ENCODE measurements around the gene DNTTIP2. TPM values are rescaled to one million over a fixed set of nuclear protein-coding genes. Genes with fewer than 3 reads are reported as not detected.

Gene DNTTIP2
- total and polyA plus RNA-seq, 5 experiments from 2014 or later = 68.8 to 87.6 (median 72.9) TPM

DNA sequence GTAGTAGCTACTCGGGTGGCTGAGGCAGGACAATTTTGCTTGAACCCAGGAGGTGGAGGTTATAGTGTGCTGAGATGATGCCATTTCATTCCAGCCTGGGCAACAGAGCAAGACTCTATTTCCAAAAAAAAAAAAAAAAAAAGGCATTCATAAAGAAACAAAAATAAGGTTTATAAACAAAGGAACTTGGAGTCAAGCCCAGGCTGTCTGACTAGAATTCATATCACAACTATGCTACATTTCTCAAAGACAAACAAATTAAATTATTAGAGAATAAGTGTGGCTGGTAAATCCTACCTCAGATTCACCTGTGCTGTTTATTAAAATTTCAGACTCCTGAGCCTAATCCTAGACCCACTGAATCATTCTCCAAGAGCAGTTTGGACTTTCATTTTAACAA, 26.0 kb upstream of the DNTTIP2 start:
- Mint-ChIP-seq H3K36me3 (peaks cover 0 to 10% (median 1%) of the 10 kb centered on the region in 3 donors), H3K27me3 (no peaks in the 10 kb centered on the region), H3K4me1 (peaks cover 8 to 45% (median 38%) of the 10 kb centered on the region in 4 donors), H3K4me3 (peak overlapping the region in 1 of 10 donors; percentile 8), H3K9me3 (peaks cover 0 to 4% (median 0%) of the 10 kb centered on the region in 9 donors), H3K27ac (peak overlapping the region in 5 of 10 donors; percentile 29 to 78 (median 71))
- DNase-seq = no peak
- no peak for ATAC-seq
- POLR2A ChIA-PET = interaction anchor here (1.0 kb wide), 1 partner anchor 26 kb away, joined by 5 read pairs; the partner anchor contains the start of gene DNTTIP2

DNA sequence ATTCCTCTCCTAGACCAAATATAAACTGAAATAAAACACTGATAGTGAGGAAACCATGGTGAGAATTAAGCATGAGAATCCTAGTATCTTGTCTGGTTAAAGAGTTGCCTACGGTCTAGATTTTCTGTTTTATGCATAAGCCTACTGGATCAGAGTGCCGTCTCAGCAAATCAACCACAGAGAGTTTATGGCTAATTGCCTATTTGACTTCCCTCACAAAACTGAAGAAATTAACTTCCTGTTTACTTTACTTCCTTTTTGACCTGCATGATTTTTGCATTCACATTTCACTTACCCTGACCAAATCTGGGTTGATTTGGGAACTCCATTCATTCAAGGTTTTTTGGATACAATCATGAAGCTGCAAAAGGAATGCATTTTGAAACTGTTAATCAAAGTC, 25.2 kb upstream of the DNTTIP2 start:
- Mint-ChIP-seq H3K36me3 (peaks cover 0 to 14% (median 2%) of the 10 kb centered on the region in 3 donors), H3K27me3 (no peaks in the 10 kb centered on the region), H3K4me1 (peaks cover 5 to 40% (median 33%) of the 10 kb centered on the region in 4 donors), H3K9me3 (no peaks in the 10 kb centered on the region), H3K4me3 (peak overlapping the region in 1 of 10 donors; percentile 8), H3K27ac (peak overlapping the region in 5 of 10 donors; percentile 6 to 78 (median 49))
- ATAC-seq (no peak), DNase-seq (peak in 1 of 10 donors; percentile 5)
- POLR2A ChIA-PET = interaction anchor here (1.0 kb wide), 1 partner anchor 25 kb away, joined by 5 read pairs; the partner anchor contains the start of gene DNTTIP2

DNA sequence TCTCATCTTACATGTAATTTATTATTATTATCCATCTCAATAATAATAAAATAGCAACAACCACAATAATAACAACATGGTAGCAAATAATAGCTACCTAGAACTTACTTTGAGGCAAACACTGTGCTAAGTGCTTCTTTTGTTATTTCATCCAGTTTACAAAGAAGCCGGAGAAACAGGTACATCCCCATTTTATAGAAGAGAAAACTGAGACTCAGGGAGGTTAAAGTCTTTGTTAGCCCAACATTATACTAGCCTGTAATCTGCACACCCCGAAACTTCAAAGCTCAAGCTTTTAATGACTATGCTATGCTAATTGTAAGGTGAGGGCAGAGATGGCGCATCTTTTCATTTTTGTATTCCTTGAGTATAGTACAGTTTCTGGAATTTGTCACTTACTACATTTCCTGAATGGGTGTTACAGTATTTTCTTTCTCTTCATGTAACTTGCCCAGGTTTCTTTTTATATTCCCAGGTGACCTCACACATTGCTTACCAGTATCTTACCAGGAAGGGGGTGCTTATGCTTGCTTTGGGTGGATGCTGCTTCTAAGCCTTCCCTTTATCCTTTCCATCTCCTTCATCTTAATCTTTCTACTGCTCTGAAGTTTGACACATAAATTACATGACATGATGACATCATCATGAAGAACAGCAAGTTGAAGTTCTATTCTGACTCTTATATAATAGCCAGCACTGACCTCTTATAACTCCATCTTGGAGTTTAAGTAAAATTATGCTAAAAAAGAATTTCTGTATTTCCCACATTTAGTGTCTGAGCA, 21.9 kb upstream of the DNTTIP2 start:
- Mint-ChIP-seq H3K4me1 (peaks cover 0 to 16% (median 14%) of the 10 kb centered on the region in 4 donors), H3K4me3 (no peak overlapping the region), H3K9me3 (no peaks in the 10 kb centered on the region), H3K36me3 (peaks cover 0 to 38% (median 8%) of the 10 kb centered on the region in 3 donors), H3K27ac (no peak overlapping the region), H3K27me3 (no peaks in the 10 kb centered on the region)
- POLR2A ChIA-PET = no interaction called here
- DNase-seq (no peak), ATAC-seq (no peak)

DNA sequence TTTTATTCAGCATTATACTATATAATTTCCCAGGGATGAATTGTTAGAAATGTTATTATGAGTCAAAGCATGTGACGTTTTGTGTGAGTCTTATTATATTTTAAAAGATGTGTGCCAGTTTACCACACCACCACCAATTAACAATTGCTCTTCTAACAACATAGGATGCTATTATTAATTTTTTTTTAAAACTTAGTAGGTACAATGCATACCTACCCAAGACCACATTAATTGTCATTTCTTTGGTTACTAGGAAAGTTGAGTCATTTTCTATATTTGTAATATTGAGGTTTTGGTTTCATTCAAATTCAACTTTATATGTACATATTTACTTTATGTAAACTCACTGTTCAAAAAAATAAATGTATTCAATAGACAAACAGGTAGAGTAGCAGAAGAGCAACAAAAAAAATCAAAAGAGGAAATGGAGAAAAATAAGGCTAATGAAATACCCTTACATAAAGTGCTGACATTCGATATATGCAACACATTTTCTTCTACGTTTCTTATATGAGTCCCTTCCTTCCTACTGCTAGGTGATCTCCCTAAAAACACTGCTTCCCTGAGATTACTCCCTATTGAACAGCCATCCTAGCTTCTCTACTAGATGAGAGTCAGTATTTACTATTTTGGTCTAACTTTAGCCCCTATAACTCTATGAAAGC, 20.7 kb upstream of the DNTTIP2 start:
- no peak overlapping the region for H3K27ac Mint-ChIP-seq

DNA sequence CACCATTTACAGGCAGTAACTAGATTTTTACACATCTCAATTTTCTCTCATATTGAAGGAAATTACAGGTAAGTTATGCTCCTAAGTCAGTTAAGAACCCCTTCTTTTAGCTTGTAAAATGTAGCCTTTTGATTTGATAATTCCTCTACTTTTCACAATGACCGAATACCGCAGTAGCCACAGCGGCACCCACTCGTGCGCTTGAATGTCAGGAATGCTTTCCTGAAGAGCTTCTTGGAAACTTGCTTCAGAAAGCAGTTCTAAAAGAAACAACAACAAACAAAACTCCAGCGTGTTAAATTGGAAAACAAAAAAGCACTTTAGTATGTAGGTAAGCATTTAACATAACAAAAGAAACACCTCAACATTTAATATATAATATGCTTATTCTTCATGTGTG, 9.9 kb upstream of the DNTTIP2 start:
- Mint-ChIP-seq H3K36me3 (peaks cover 0 to 35% (median 7%) of the 10 kb centered on the region in 3 donors), H3K4me1 (peaks cover 0 to 2% (median 0%) of the 10 kb centered on the region in 4 donors), H3K27ac (no peak overlapping the region), H3K27me3 (no peaks in the 10 kb centered on the region), H3K4me3 (no peak overlapping the region), H3K9me3 (no peaks in the 10 kb centered on the region)
- POLR2A ChIA-PET = interaction anchor here (0.6 kb wide), 1 partner anchor 14 kb away, joined by 4 read pairs; no protein-coding TSS in a partner anchor
- ATAC-seq = no peak
- no peak for DNase-seq

More for the DNA sequence above, 20.7 kb upstream of the DNTTIP2 start:
- DNase-seq = no peak
- Mint-ChIP-seq H3K36me3 (peaks cover 0 to 45% (median 12%) of the 10 kb centered on the region in 3 donors), H3K4me3 (no peak overlapping the region), H3K4me1 (peaks cover 0 to 11% (median 10%) of the 10 kb centered on the region in 4 donors), H3K27me3 (no peaks in the 10 kb centered on the region), H3K9me3 (no peaks in the 10 kb centered on the region)
- POLR2A ChIA-PET = no interaction called here
- ATAC-seq = no peak

DNA sequence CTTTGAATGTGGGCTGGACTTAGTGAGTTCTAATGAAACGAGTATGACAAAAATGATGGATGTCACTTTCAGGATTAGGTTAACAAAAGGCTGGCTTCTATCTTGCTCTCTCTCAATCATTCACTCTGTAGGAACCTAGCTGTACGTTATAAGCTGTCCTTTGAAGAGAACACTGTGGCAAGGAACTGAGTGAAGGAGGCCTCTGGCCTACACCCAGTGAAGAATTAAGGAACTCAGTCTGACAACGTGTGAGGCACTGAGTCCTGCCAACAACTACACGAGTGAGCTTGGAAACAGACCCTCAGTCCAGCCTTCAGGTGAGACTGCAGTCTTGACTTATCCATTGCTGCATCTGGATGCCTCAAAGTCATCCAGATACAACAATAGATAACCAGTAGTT, 3.3 kb upstream of the DNTTIP2 start:
- H3K27ac Mint-ChIP-seq = no peak overlapping the region
- no peak overlapping the region for H3K4me3 Mint-ChIP-seq
- H3K4me1 Mint-ChIP-seq = peaks cover 10 to 28% (median 20%) of the 10 kb centered on the region in 4 donors
- no peak for DNase-seq
- POLR2A ChIA-PET = interaction anchor here (2.2 kb wide), 1 partner anchor 28 kb away, joined by 10 read pairs; the partner anchor contains the start of gene GCLM
- no peaks in the 10 kb centered on the region for H3K27me3 Mint-ChIP-seq
- H3K9me3 Mint-ChIP-seq = no peaks in the 10 kb centered on the region
- no peak for ATAC-seq
- peaks cover 0 to 5% (median under 1%) of the 10 kb centered on the region in 3 donors for H3K36me3 Mint-ChIP-seq

DNA sequence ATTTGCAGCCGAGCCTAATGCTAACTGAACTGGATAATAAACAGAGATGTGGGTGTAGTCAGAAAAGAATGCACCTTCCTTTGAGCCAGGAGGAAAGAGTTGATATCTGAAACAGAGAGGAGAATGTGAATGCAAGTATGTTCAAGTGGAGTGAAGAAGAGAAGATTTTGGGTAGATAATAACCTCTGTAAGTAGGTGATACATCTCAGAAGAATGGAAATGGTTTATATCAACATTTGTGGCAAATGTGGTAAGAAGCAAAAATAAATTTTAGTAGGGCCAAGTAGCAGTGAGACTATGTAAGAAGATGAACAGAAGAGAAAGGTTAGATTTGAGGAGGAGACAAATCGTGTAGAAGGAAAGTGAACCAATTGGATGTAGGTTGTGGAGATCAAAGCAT, 1.7 kb upstream of the DNTTIP2 start:
- no peak for DNase-seq
- no peak for ATAC-seq
- Mint-ChIP-seq H3K36me3 (peaks cover 3 to 18% (median 12%) of the 10 kb centered on the region in 3 donors), H3K9me3 (no peaks in the 10 kb centered on the region), H3K4me3 (peak overlapping the region in 7 of 10 donors; percentile 5 to 66 (median 43)), H3K27ac (peak overlapping the region in 9 of 10 donors; percentile 6 to 83 (median 42)), H3K4me1 (peaks cover 17 to 40% (median 33%) of the 10 kb centered on the region in 4 donors), H3K27me3 (no peaks in the 10 kb centered on the region)
- POLR2A ChIA-PET = no interaction called here

DNA sequence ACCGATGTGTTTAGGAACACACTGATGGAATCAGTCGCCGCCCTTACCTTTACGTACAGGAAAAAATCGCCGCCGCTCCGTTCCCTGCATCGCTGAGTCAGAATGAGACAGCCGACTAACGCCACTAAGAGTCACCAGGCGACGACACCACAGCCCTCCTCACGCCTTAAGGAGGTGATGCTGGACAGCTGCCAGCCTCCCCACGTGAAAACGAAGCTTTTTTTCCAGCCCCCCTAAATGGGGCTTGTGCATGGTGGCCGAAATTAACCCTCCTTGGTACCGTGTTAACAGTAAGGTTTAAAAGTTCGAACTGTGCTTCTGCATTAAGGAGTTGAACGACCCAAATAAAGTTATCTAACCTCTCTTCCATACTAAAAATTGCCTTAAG, 511 bp downstream of the DNTTIP2 start:
- H3K4me1 Mint-ChIP-seq = peaks cover 26 to 53% (median 48%) of the 10 kb centered on the region in 4 donors

DNA sequence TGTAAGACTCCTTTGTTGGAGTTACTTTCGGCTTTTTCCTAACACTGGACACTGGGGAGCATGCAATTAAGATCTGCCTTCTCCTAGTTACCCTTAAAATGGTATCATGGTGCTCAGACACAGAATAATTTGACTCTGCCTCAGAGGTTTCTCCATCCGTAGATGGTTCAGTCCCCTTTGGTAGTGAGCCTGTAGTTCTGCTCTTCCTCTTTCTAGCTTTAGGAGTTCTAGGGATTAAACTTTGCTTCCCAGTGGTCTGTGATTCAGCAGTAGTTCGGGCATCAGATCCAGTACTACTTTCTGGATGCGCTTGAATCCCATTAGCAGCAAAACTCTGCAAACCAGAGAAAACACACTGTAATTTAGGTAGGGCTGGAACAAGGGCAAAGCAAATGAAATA, 1.5 kb downstream of the DNTTIP2 start:
- POLR2A ChIA-PET = interaction anchor here (3.0 to 3.3 kb wide), 2 partner anchors 30 to 31 kb away, joined by 33 to 48 read pairs; partner anchors contain the start of gene GCLM

More for the DNA sequence above, 511 bp downstream of the DNTTIP2 start:
- peaks cover 5 to 40% (median 12%) of the 10 kb centered on the region in 3 donors for H3K36me3 Mint-ChIP-seq
- H3K9me3 Mint-ChIP-seq = no peaks in the 10 kb centered on the region
- H3K4me3 Mint-ChIP-seq = peak overlapping the region; percentile 90 to 99 (median 99)
- H3K27ac Mint-ChIP-seq = peak overlapping the region; percentile 97 to 100 (median 99)
- ATAC-seq (peak; percentile 36 to 39), DNase-seq (peak in 8 of 10 donors; percentile 21 to 69 (median 40))
- POLR2A ChIA-PET = interaction anchor here (1.2 to 3.3 kb wide), 9 partner anchors 14 to 1355 kb away, joined by 3 to 48 read pairs (median 5); partner anchors contain the start of genes ALG14, GCLM, MTF2 and RWDD3
- H3K27me3 Mint-ChIP-seq = no peaks in the 10 kb centered on the region

DNA sequence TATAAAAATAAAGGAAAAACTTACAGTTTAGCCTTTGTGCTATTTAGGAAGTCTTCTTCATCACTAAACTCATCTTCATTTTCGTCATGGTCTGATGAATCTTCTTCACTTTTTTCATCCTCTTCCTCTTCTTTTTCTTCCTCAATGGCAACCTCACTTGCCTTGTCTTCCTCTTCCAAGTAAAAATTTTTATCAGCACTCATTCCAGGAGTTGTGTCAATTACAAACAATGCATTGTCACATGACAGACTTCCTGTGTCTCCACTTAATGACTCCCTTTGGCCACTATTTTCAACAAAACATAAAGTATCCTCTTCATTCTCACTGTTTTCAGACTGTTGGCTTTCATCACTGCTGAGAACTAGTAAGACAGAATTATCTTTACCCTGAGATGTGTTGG, 2.8 kb downstream of the DNTTIP2 start:
- Mint-ChIP-seq H3K4me3 (peak overlapping the region; percentile 27 to 99 (median 94)), H3K36me3 (peaks cover 12 to 62% (median 16%) of the 10 kb centered on the region in 3 donors), H3K27me3 (no peaks in the 10 kb centered on the region), H3K27ac (peak overlapping the region; percentile 48 to 100 (median 64)), H3K4me1 (peaks cover 26 to 51% (median 47%) of the 10 kb centered on the region in 4 donors), H3K9me3 (no peaks in the 10 kb centered on the region)
- DNase-seq (no peak), ATAC-seq (no peak)
- POLR2A ChIA-PET = no interaction called here

More for the DNA sequence above, 1.5 kb downstream of the DNTTIP2 start:
- Mint-ChIP-seq H3K27ac (peak overlapping the region; percentile 43 to 100 (median 99)), H3K9me3 (no peaks in the 10 kb centered on the region), H3K4me1 (peaks cover 26 to 51% (median 47%) of the 10 kb centered on the region in 4 donors), H3K36me3 (peaks cover 5 to 49% (median 12%) of the 10 kb centered on the region in 3 donors), H3K4me3 (peak overlapping the region; percentile 75 to 99 (median 98)), H3K27me3 (no peaks in the 10 kb centered on the region)
- DNase-seq (no peak), ATAC-seq (no peak)

DNA sequence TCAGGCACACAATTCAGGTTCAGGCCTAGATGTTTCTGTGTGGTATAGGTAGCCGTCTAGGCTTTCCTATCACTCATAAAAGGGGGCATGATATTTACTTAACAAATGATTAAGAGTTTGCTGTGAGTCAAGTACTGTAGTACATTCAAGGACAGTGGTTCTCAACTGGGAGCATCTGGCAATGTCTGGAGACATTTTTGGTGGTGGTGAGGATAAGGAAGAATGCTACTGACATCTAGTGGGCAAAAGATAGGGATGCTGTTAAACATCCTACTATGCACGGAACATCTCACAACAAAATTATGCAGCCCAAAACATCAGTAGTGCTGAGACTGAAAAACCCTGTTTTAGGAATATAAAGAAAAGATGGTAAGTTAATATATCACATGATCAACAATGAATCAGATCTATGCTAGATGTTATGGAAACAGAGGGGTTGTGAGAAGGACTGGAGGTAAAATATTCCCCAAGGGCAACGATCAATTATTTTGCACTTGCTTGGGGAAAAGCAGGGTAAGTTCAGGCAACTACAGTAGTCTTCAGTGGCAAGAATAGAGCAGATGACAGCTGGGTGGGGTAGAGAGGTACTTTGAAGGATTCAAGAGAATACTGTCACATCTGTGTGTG, 4.9 kb downstream of the DNTTIP2 start:
- Mint-ChIP-seq H3K27me3 (no peaks in the 10 kb centered on the region), H3K4me1 (peaks cover 21 to 44% (median 40%) of the 10 kb centered on the region in 4 donors), H3K36me3 (peaks cover 12 to 81% (median 26%) of the 10 kb centered on the region in 3 donors), H3K9me3 (no peaks in the 10 kb centered on the region), H3K4me3 (no peak overlapping the region), H3K27ac (peak overlapping the region in 8 of 10 donors; percentile 23 to 57 (median 45))
- ATAC-seq (no peak), DNase-seq (peak in 4 of 10 donors; percentile 5 to 49 (median 23))
- POLR2A ChIA-PET = no interaction called here

DNA sequence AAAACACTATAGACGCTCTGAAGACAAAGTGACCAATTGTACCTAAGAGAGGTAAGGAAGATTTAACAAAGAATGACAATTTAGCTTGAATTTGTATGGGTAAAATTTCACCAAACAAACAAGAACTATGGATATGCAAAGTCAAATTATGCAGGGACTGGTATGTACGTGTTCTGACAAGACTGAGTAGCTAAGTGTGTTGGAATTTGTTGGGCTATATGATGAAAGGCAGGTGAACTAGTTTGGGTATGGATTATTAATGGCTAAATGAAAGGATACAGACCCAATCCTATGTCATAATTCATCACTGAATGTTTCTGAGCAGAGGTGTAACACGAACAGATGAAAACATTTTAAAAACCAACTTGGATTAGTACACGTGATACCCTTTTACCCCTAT, 7.6 kb downstream of the DNTTIP2 start:
- Mint-ChIP-seq H3K9me3 (no peaks in the 10 kb centered on the region), H3K36me3 (peaks cover 3 to 89% (median 30%) of the 10 kb centered on the region in 3 donors), H3K27me3 (no peaks in the 10 kb centered on the region), H3K4me3 (no peak overlapping the region), H3K27ac (peak overlapping the region in 1 of 10 donors; percentile 24), H3K4me1 (peaks cover 11 to 21% (median 17%) of the 10 kb centered on the region in 4 donors)
- POLR2A ChIA-PET = no interaction called here
- no peak for DNase-seq
- no peak for ATAC-seq

All from naive thymus-derived CD8-positive, alpha-beta T cell (primary cell).